ENCODE measurements around the gene PFN2. TPM values are rescaled to one million over a fixed set of nuclear protein-coding genes. Genes with fewer than 3 reads are reported as not detected.

PFN2 gene
- polyA plus RNA-seq, 3 donors, result not detected

- no peak overlapping the region for H3K9ac ChIP-seq (ENCODE audit: insufficient read depth, low read length, poor library complexity, severe bottlenecking)
- Mint-ChIP-seq H3K4me3 (peak overlapping the region; percentile 87 to 94), H3K27me3 (ENCODE audit: low read depth in 3 of 3) (peaks cover 59 to 79% (median 60%) of the 10 kb centered on the region in 3 donors), H3K36me3 (peaks cover 13 to 23% of the 10 kb centered on the region in 2 donors), H3K9me3 (peaks cover 0 to 15% (median 6%) of the 10 kb centered on the region in 7 donors), H3K27ac (peak overlapping the region in 1 of 7 donors; percentile 42), H3K4me1 (peaks cover 21% of the 10 kb centered on the region)
- no peaks in the 10 kb centered on the region for H3K79me2 ChIP-seq (ENCODE audit: insufficient read depth, low read length)
- H3K4me2 ChIP-seq (replicated peaks; ENCODE audit: extremely low read depth, low read length, poor library complexity, severe bottlenecking), result peak overlapping the region; percentile 85
- H3K9me3 ChIP-seq (replicated peaks in 1 of 2; ENCODE audit: control insufficient read depth in 1 of 2, insufficient read depth in 1 of 2, low read length in 2 of 2), result no peaks in the 10 kb centered on the region
- intact Hi-C loops (cut with micrococcal nuclease), result no loop called here
- H3K4me3 ChIP-seq (replicated peaks in 1 of 3; ENCODE audit: low read depth in 2 of 3, low read length in 3 of 3), result peak overlapping the region in 2 of 3 experiments; percentile 26 to 73
- H2AFZ ChIP-seq (ENCODE audit: insufficient read depth, low read depth, low read length, poor library complexity, severe bottlenecking), result peak overlapping the region; percentile 63
- peak in 1 of 3 donors; percentile 10 for DNase-seq
- TF ChIP-seq CTCF (IDR thresholded peaks at IDR 0.05), result no peak
- H4K20me1 ChIP-seq (ENCODE audit: insufficient read depth, low read length), result peaks cover 29% of the 10 kb centered on the region
- peaks cover 11 to 25% of the 10 kb centered on the region in 2 donors for H3K4me1 ChIP-seq (ENCODE audit: control insufficient read depth in 1 of 2, insufficient read depth in 2 of 2, low read length in 2 of 2)
- peaks cover 65 to 71% of the 10 kb centered on the region in 2 donors for H3K27me3 ChIP-seq (ENCODE audit: control insufficient read depth in 2 of 2, insufficient read depth in 2 of 2, low read length in 2 of 2)
- H3K36me3 ChIP-seq (replicated peaks in 1 of 2; ENCODE audit: control insufficient read depth in 1 of 2, insufficient read depth in 2 of 2, low read length in 2 of 2), result peaks cover 0 to 5% of the 10 kb centered on the region in 2 donors
- under 1% methylated on average over 38 of the region's 42 CpGs for WGBS (ENCODE audit: insufficient coverage)
- H3K27ac ChIP-seq (ENCODE audit: low read depth in 1 of 2, low read length in 2 of 2), result no peak overlapping the region
These were observed 844 bp upstream of the PFN2 start for GRCh38 chr3:149971403-149972075.

GRCh38 chr3:149969940-149970715 is 567 bp downstream of the PFN2 start:
- H3K4me1 Mint-ChIP-seq, result peaks cover 21% of the 10 kb centered on the region
- intact Hi-C loops (cut with micrococcal nuclease), result loop anchor here in 1 of 2 donors (5.0 to 10.0 kb wide), 2 partner anchors 215 to 252 kb away; no protein-coding TSS in a partner anchor
- no peak for TF ChIP-seq CTCF (IDR thresholded peaks at IDR 0.05)
- peak overlapping the region; percentile 57 for H2AFZ ChIP-seq (ENCODE audit: insufficient read depth, low read depth, low read length, poor library complexity, severe bottlenecking)
- peak overlapping the region; percentile 30 for H3K9ac ChIP-seq (ENCODE audit: insufficient read depth, low read length, poor library complexity, severe bottlenecking)
- no peaks in the 10 kb centered on the region for H3K79me2 ChIP-seq (ENCODE audit: insufficient read depth, low read length)
- peak overlapping the region; percentile 85 for H3K4me2 ChIP-seq (replicated peaks; ENCODE audit: extremely low read depth, low read length, poor library complexity, severe bottlenecking)
- H3K4me3 ChIP-seq (replicated peaks in 1 of 3; ENCODE audit: low read depth in 2 of 3, low read length in 3 of 3), result peak overlapping the region; percentile 34 to 73 (median 39)
- no peak overlapping the region for H3K27ac ChIP-seq (ENCODE audit: low read depth in 1 of 2, low read length in 2 of 2)
- peaks cover 0 to 12% of the 10 kb centered on the region in 2 donors for H3K36me3 ChIP-seq (replicated peaks in 1 of 2; ENCODE audit: control insufficient read depth in 1 of 2, insufficient read depth in 2 of 2, low read length in 2 of 2)
- H3K27me3 Mint-ChIP-seq (ENCODE audit: low read depth in 3 of 3), result peaks cover 50 to 67% (median 55%) of the 10 kb centered on the region in 3 donors
- DNase-seq, result peak; percentile 21 to 43 (median 32)
- WGBS (ENCODE audit: insufficient coverage), result under 1% methylated on average over 71 of the region's 73 CpGs
- peaks cover 55 to 61% of the 10 kb centered on the region in 2 donors for H3K27me3 ChIP-seq (ENCODE audit: control insufficient read depth in 2 of 2, insufficient read depth in 2 of 2, low read length in 2 of 2)
- H3K9me3 ChIP-seq (replicated peaks in 1 of 2; ENCODE audit: control insufficient read depth in 1 of 2, insufficient read depth in 1 of 2, low read length in 2 of 2), result no peaks in the 10 kb centered on the region
- H3K36me3 Mint-ChIP-seq, result peaks cover 21 to 26% of the 10 kb centered on the region in 2 donors
- peak overlapping the region; percentile 86 to 88 for H3K4me3 Mint-ChIP-seq
- no peak overlapping the region for H3K27ac Mint-ChIP-seq
- peaks cover 0 to 15% (median 6%) of the 10 kb centered on the region in 7 donors for H3K9me3 Mint-ChIP-seq
- peaks cover 42% of the 10 kb centered on the region for H4K20me1 ChIP-seq (ENCODE audit: insufficient read depth, low read length)
- H3K4me1 ChIP-seq (ENCODE audit: control insufficient read depth in 1 of 2, insufficient read depth in 2 of 2, low read length in 2 of 2), result peaks cover 11 to 25% of the 10 kb centered on the region in 2 donors
